H9 (cell line): ENCODE data around the gene FHL3. TPM values are rescaled to one million over a fixed set of nuclear protein-coding genes. Genes with fewer than 3 reads are reported as not detected.

ENCODE experiments used
- DNase-seq: peaks from one replicate; pipeline ENCODE4 v3.0.0-alpha.2; 2017
- H2AFZ ChIP-seq: one replicate; pipeline ENCODE4 v1.6.1; 2013; ENCODE audit warnings: mild to moderate bottlenecking, low read length, control low read depth, moderate library complexity
- H2AK5ac ChIP-seq: 2 replicates; pipeline ENCODE4 v1.6.1; 2013; ENCODE audit warnings: low read length, control low read depth, mixed read lengths; ENCODE audit not compliant: insufficient read length
- H2BK120ac ChIP-seq: one replicate; pipeline ENCODE4 v1.6.1; 2013; ENCODE audit warnings: low read depth, mild to moderate bottlenecking, low read length, control low read depth, inconsistent platforms; ENCODE audit not compliant: poor library complexity, severe bottlenecking
- H2BK12ac ChIP-seq: 2 replicates; pipeline ENCODE4 v1.6.1; 2013; ENCODE audit warnings: low read length, control low read depth, mixed read lengths, low read depth; ENCODE audit not compliant: insufficient read length
- H2BK15ac ChIP-seq: 2 replicates; pipeline ENCODE4 v1.6.1; 2013; ENCODE audit warnings: low read depth, low read length, control low read depth
- H2BK20ac ChIP-seq: one replicate; pipeline ENCODE4 v1.6.1; 2013; ENCODE audit warnings: low read depth, mild to moderate bottlenecking, low read length, control low read depth, inconsistent platforms; ENCODE audit not compliant: poor library complexity, severe bottlenecking
- H2BK5ac ChIP-seq: 2 replicates; pipeline ENCODE4 v1.6.1; 2013; ENCODE audit warnings: low read length, control low read depth, mixed read lengths; ENCODE audit not compliant: insufficient read length
- H3K14ac ChIP-seq: 2 replicates; pipeline ENCODE4 v1.6.1; 2013; ENCODE audit warnings: low read length, control low read depth; ENCODE audit not compliant: insufficient read depth
- H3K18ac ChIP-seq: 2 replicates; pipeline ENCODE4 v1.6.1; 2013; ENCODE audit warnings: low read depth, mild to moderate bottlenecking, mixed read lengths, low read length, control low read depth; ENCODE audit not compliant: insufficient read length
- H3K23ac ChIP-seq: 2 replicates; pipeline ENCODE4 v1.6.1; 2013; ENCODE audit warnings: low read length, control low read depth, mixed read lengths, low read depth; ENCODE audit not compliant: insufficient read length
- H3K23me2 ChIP-seq: 2 replicates; pipeline ENCODE4 v1.6.1; 2013; ENCODE audit warnings: low read depth, mild to moderate bottlenecking, mixed read lengths, low read length, control low read depth; ENCODE audit not compliant: insufficient read length, poor library complexity, severe bottlenecking
- H3K27ac ChIP-seq: 2 replicates; pipeline ENCODE4 v1.5.1; 2013; ENCODE audit warnings: low read length, control low read depth, mixed read lengths, low read depth; ENCODE audit not compliant: insufficient read length
- H3K27me3 ChIP-seq: 2 replicates; pipeline ENCODE4 v1.6.1; 2013; ENCODE audit warnings: low read length, control low read depth, inconsistent platforms; ENCODE audit not compliant: insufficient read depth
- H3K4ac ChIP-seq: 2 replicates; pipeline ENCODE4 v1.6.1; 2013; ENCODE audit warnings: low read depth, mild to moderate bottlenecking, control low read depth, inconsistent platforms, low read length, moderate library complexity
- H3K4me1 ChIP-seq: 2 replicates; pipeline ENCODE4 v1.6.1; 2013; ENCODE audit warnings: low read length, control low read depth, inconsistent platforms; ENCODE audit not compliant: insufficient read depth
- H3K4me2 ChIP-seq: 2 replicates; pipeline ENCODE4 v1.6.1; 2013; ENCODE audit warnings: low read length, control low read depth, mixed read lengths; ENCODE audit not compliant: insufficient read length, insufficient read depth
- H3K56ac ChIP-seq: 2 replicates; pipeline ENCODE4 v1.6.1; 2013; ENCODE audit warnings: low read depth, mild to moderate bottlenecking, mixed read lengths, low read length, control low read depth; ENCODE audit not compliant: insufficient read length
- H3K79me1 ChIP-seq: 2 replicates; pipeline ENCODE4 v1.6.1; 2013; ENCODE audit warnings: low read depth, mild to moderate bottlenecking, moderate library complexity, low read length, control low read depth, inconsistent platforms; ENCODE audit not compliant: insufficient read depth, poor library complexity, severe bottlenecking
- H3K79me2 ChIP-seq: 2 replicates; pipeline ENCODE4 v1.6.1; 2013; ENCODE audit warnings: low read length, control low read depth, inconsistent platforms; ENCODE audit not compliant: insufficient read depth
- H3K9ac ChIP-seq: 2 replicates; pipeline ENCODE4 v1.6.1; 2013; ENCODE audit warnings: low read length, control low read depth, mixed read lengths; ENCODE audit not compliant: insufficient read length; ENCODE audit errors: extremely low read depth
- H3K9me3 ChIP-seq: one replicate; pipeline ENCODE4 v1.6.1; 2013; ENCODE audit warnings: low read depth, low read length, inconsistent platforms; ENCODE audit not compliant: control insufficient read depth
- H3T11ph ChIP-seq: one replicate; pipeline ENCODE4 v1.6.1; 2013; ENCODE audit warnings: mild to moderate bottlenecking, low read length, control low read depth, inconsistent platforms
- H4K20me1 ChIP-seq: one replicate; pipeline ENCODE4 v1.6.1; 2013; ENCODE audit not compliant: control insufficient read depth, insufficient read length, insufficient read depth
- H4K5ac ChIP-seq: 2 replicates; pipeline ENCODE4 v1.6.1; 2013; ENCODE audit warnings: low read depth, mild to moderate bottlenecking, mixed read lengths, low read length, control low read depth; ENCODE audit not compliant: insufficient read length
- H4K8ac ChIP-seq: replicated peaks from 2 replicates; pipeline ENCODE4 v1.6.1; 2013; ENCODE audit warnings: low read length, control low read depth, mixed read lengths, low read depth; ENCODE audit not compliant: insufficient read length
- H4K91ac ChIP-seq: 2 replicates; pipeline ENCODE4 v1.6.1; 2013; ENCODE audit warnings: low read depth, mild to moderate bottlenecking, moderate library complexity, mixed read lengths, low read length, control low read depth; ENCODE audit not compliant: insufficient read length
- H3K27ac Mint-ChIP-seq, 3 experiments: 2 replicates in 2 of 3; 3 replicates in 1 of 3; pipeline ENCODE4 v1.8.0; 2020 to 2021; ENCODE audit warnings: mixed read lengths in 3 of 3, mild to moderate bottlenecking in 1 of 3, moderate library complexity in 1 of 3
- H3K27me3 Mint-ChIP-seq: 2 replicates; pipeline ENCODE4 v1.8.0; 2021; ENCODE audit warnings: low read depth, mild to moderate bottlenecking, moderate library complexity, mixed read lengths
- H3K36me3 Mint-ChIP-seq, 3 experiments: 2 replicates in 2 of 3; 3 replicates in 1 of 3; pipeline ENCODE4 v1.8.0; 2020 to 2021; ENCODE audit warnings: low read depth in 3 of 3, mixed read lengths in 3 of 3; ENCODE audit not compliant: insufficient read depth in 1 of 3
- H3K4me1 Mint-ChIP-seq, 2 experiments: 2 replicates each; pipeline ENCODE4 v1.8.0; 2020; ENCODE audit warnings: mixed read lengths in 2 of 2
- H3K4me3 Mint-ChIP-seq, 2 experiments: 2 replicates in 1 of 2; 3 replicates in 1 of 2; pipeline ENCODE4 v1.8.0; 2020 to 2021; ENCODE audit warnings: mild to moderate bottlenecking in 2 of 2, mixed read lengths in 2 of 2, moderate library complexity in 1 of 2
- H3K9me3 Mint-ChIP-seq, 2 experiments: 2 replicates in 1 of 2; 3 replicates in 1 of 2; pipeline ENCODE4 v1.8.0; 2020; ENCODE audit warnings: mild to moderate bottlenecking in 2 of 2, mixed read lengths in 2 of 2, moderate library complexity in 1 of 2
- CTCF ChIP-seq: fragments of 200-600 bp; sonication (generic); conservative IDR thresholded peaks from 3 replicates; pipeline ENCODE4 v1.8.0; 2021; ENCODE audit warnings: antibody characterized with exemption, mild to moderate bottlenecking
- WGBS: extraction: QIAGEN DNeasy Blood & Tissue Kit; methylation state at CpG from one replicate; pipeline ENCODE4 v1.1.7; 2013; ENCODE audit warnings: missing lambda C conversion rate, low lambda C conversion rate, mixed read lengths; ENCODE audit not compliant: insufficient read length; ENCODE audit errors: extremely low coverage; 5-methylcytosine and 5-hydroxymethylcytosine counted together
- total RNA-seq: library from RNA; stranded (reverse); gene quantifications from 2 replicates; pipeline ENCODE4 v1.2.1, GENCODE V29; 2021

Gene FHL3
- total RNA-seq, 1 experiment from 2014 or later = 32.8 TPM

DNA sequence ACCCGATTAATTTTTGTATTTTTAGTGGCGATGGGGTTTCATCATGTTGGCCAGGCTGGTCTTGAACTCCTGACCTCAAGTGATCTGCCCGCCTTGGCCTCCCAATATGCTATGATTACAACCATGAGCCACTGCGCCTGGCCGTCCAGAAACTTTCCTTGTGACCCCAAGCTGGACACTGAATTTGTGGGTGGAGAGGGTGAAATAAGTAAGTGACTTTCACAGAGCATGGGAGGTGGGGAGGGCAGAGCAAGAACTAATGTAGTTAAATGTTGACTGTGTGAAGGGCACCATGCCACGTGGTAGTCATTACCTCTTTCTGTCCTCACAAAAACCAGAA lies 4.5 kb upstream of the FHL3 start:
- no peak overlapping the region for H2BK120ac ChIP-seq
- H4K20me1 ChIP-seq = no peaks in the 10 kb centered on the region
- no peak overlapping the region; a peak in 1 of 5 replicates for H3K4me3 Mint-ChIP-seq
- no peak overlapping the region for H3K27ac ChIP-seq
- peak overlapping the region in 2 of 3 experiments; percentile 68 to 96; a peak in 4 of 7 replicates for H3K27ac Mint-ChIP-seq
- no peak overlapping the region for H2AK5ac ChIP-seq
- DNase-seq = no peak
- H3K56ac ChIP-seq = no peak overlapping the region
- no peak overlapping the region for H3K18ac ChIP-seq
- H3K4ac ChIP-seq = no peak overlapping the region
- H3K9ac ChIP-seq = no peak overlapping the region
- H3K14ac ChIP-seq = no peak overlapping the region
- H3K9me3 Mint-ChIP-seq = no peaks in the 10 kb centered on the region
- no CpG with 5 or more reads among the region's 6 CpGs for WGBS
- H2BK12ac ChIP-seq = no peak overlapping the region
- H3K36me3 Mint-ChIP-seq = peaks cover 0 to 11% (median 0%) of the 10 kb centered on the region in 3 experiments; a peak in 3 of 7 replicates
- no peak overlapping the region for H2AFZ ChIP-seq
- H2BK15ac ChIP-seq = no peak overlapping the region
- no peak overlapping the region for H3T11ph ChIP-seq
- H3K23ac ChIP-seq = no peak overlapping the region
- no peak overlapping the region for H4K8ac ChIP-seq
- H4K91ac ChIP-seq = no peak overlapping the region
- no peak overlapping the region for H3K4me2 ChIP-seq
- TF ChIP-seq CTCF = no peak
- peaks cover 33% of the 10 kb centered on the region in 2 experiments for H3K4me1 Mint-ChIP-seq
- H3K27me3 ChIP-seq = no peaks in the 10 kb centered on the region
- no peaks in the 10 kb centered on the region for H3K27me3 Mint-ChIP-seq
- H3K9me3 ChIP-seq = no peaks in the 10 kb centered on the region
- H4K5ac ChIP-seq = no peak overlapping the region
- no peak overlapping the region for H2BK5ac ChIP-seq
- H3K79me2 ChIP-seq = peaks cover 11% of the 10 kb centered on the region; the same call in 1 of the 2 replicates
- H2BK20ac ChIP-seq = no peak overlapping the region
- H3K79me1 ChIP-seq = peaks cover 5% of the 10 kb centered on the region
- H3K4me1 ChIP-seq = peaks cover 3% of the 10 kb centered on the region
- peaks cover 7% of the 10 kb centered on the region for H3K23me2 ChIP-seq
